ENCODE results near the gene CDK12.

GRCh38 chr17:39569126-39569525 is 107.8 kb downstream of the CDK12 start:
- TF ChIP-seq EP300 (IDR thresholded peaks at IDR 0.05): no peak
- TF ChIP-seq CTCF (IDR thresholded peaks at IDR 0.05): no peak
- TF ChIP-seq POLR2A (IDR thresholded peaks at IDR 0.05): no peak

Data from ovary (tissue), 3 donors.